IPS-20b (cell line): ENCODE measurements around the gene TRMT61A.

Source experiments
- H3K27ac ChIP-seq: one replicate; pipeline ENCODE4 v1.5.1; 2013; ENCODE audit warnings: low read length
- H3K27me3 ChIP-seq: 2 replicates; pipeline ENCODE4 v1.6.1; 2013; ENCODE audit warnings: mild to moderate bottlenecking, low read length, inconsistent platforms; ENCODE audit not compliant: insufficient read depth
- H3K36me3 ChIP-seq: 2 replicates; pipeline ENCODE4 v1.6.1; 2013; ENCODE audit warnings: low read depth, mild to moderate bottlenecking, inconsistent platforms, low read length, moderate library complexity; ENCODE audit not compliant: insufficient read depth
- H3K4me1 ChIP-seq: 2 replicates; pipeline ENCODE4 v1.6.1; 2013; ENCODE audit warnings: mild to moderate bottlenecking, control low read depth, inconsistent platforms, low read length, moderate library complexity; ENCODE audit not compliant: insufficient read depth
- H3K4me3 ChIP-seq: 2 replicates; pipeline ENCODE4 v1.5.1; 2013; ENCODE audit warnings: mild to moderate bottlenecking, low read length, inconsistent platforms
- H3K9ac ChIP-seq: 2 replicates; pipeline ENCODE4 v1.6.1; 2013; ENCODE audit warnings: low read depth, mild to moderate bottlenecking, inconsistent platforms, low read length, moderate library complexity
- H3K9me3 ChIP-seq: 2 replicates; pipeline ENCODE4 v1.6.1; 2013; ENCODE audit warnings: mild to moderate bottlenecking, low read depth, low read length, inconsistent platforms; ENCODE audit not compliant: insufficient read depth

Gene TRMT61A

DNA sequence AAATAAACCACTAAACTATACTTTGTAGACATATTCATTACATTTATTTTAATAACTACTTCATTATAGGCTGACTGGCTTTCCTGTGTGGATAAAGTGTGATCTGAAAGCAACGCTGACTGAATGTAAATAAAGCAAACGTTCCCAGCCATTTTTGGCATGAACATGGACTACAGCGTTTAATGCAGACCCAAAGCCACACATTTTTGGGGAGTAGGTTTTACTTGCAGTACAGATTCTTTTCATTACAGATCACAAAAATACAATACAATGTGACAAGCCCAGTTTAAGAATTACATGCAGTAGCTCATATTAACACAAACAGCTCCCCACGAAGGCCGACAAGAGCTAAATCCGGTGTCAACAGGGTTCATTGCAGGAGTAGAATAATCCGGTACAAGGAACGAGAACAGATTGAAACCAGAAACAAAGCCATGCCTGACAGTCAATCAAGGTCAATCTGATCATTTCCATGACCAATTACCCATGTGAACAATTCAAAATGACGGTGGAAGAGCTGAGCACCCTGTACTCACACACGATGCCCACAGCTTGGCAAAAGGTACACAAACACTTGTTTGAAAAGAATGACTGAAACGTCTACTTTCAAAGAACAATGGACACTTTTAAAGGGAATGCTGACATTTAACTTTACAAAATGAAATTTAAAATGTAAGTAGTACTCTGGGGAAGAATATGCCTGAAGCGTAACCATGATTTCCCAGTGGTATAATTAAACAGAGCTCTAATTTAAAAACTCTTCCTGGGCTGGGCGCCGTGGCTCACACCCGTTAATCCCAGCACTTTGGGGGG, 28.2 kb downstream of the TRMT61A start:
- no peak overlapping the region for H3K4me3 ChIP-seq
- H3K27me3 ChIP-seq = no peaks in the 10 kb centered on the region
- no peak overlapping the region for H3K9ac ChIP-seq
- no peaks in the 10 kb centered on the region for H3K4me1 ChIP-seq
- H3K27ac ChIP-seq = no peak overlapping the region
- peaks cover 26% of the 10 kb centered on the region for H3K36me3 ChIP-seq
- H3K9me3 ChIP-seq = no peaks in the 10 kb centered on the region

DNA sequence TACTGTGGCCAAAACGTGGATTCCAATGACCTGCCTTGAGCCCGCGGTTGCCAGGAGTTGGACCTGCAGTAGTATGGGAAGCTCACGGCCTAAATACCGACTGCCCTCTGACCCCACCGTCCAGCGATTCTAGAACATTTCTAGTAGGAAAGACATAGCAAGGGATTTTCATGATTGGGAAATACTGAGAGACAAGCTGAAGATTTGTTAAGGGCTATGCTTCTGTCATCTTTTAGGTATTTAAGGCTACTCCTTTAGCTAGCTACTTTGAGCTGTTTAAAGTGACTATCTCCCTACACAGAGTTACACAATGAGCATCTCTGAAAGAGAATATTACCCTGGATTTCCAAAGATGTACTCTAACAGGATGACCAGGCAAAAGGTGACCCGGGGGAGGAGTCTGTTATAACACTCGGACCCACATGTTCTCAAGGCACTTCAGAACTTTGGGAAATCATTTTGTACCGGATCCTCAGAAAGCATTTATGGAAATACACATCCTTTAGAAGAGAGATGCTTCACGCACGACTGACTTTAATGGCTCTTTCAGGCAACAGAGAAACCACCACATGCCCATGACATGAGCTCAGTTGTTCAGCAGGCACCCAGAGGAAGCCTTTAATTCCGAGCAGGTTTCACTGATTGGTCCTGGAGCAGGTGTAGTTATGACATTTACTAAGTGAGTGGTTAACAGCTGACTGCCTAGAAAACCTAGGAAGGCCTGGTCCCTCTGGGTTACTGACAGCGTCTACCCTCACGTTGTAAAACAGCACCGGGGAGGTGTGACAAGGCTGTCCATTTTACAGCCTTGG, 29.3 kb downstream of the TRMT61A start:
- Histone ChIP-seq H3K36me3 (peaks cover 26% of the 10 kb centered on the region), H3K4me3 (no peak overlapping the region)

DNA sequence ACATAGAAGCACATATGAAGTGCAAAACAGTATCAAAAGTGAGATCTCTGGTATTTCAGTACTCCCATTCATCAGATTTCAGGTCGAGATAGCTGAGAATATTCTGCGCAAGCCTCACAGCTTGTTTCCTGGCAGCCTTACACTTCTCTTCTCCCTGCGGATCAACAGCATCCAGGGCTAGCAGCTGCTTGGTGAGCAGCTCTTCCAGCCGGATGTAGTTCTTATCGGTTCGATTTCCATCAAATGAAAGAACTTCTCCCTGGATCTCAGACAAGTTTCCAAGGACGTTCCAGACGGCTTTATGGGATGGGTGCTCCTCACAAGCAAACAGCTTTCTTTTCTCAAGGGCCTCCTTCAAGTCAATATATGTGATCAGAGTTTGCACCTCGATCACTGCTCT, 30.8 kb downstream of the TRMT61A start:
- Histone ChIP-seq H3K9me3 (no peaks in the 10 kb centered on the region), H3K4me1 (0 out of 2 replicates have a peak, but pooled peaks cover 3% of the 10 kb centered on the region), H3K9ac (no peak overlapping the region), H3K27ac (no peak overlapping the region), H3K4me3 (no peak overlapping the region), H3K36me3 (peaks cover 26% of the 10 kb centered on the region), H3K27me3 (no peaks in the 10 kb centered on the region)

More for the DNA sequence above, 29.3 kb downstream of the TRMT61A start:
- Histone ChIP-seq H3K27me3 (no peaks in the 10 kb centered on the region), H3K27ac (no peak overlapping the region), H3K9ac (no peak overlapping the region), H3K9me3 (no peaks in the 10 kb centered on the region), H3K4me1 (no peaks in the 10 kb centered on the region)

DNA sequence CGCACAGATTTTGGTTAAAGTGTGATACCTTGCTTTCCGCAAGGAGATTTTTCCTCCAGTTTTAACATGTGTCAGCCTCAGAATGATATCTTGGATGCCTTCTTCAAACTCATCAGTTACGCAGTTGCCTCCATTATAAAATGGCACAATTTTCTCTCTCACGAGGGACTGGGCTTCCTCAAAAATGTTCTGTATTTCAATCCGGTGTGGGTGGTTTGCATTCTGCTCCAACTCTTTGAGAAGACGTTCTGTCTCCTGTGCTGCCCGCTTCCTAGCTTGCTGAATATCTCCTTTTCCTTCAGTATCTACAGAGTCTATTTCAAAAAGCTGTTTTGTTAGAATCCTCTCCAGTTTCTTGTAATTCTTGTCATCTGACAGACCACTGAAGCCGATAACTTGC, 31.7 kb downstream of the TRMT61A start:
- H3K36me3 ChIP-seq = peaks cover 26% of the 10 kb centered on the region
- H3K9ac ChIP-seq = peak overlapping the region; percentile 71; the same call in 1 of the 2 replicates
- H3K4me3 ChIP-seq = peak overlapping the region; percentile 84; the same call in 1 of the 2 replicates
- H3K27ac ChIP-seq = no peak overlapping the region
- no peaks in the 10 kb centered on the region for H3K27me3 ChIP-seq
- H3K4me1 ChIP-seq = 0 out of 2 replicates have a peak, but pooled peaks cover 3% of the 10 kb centered on the region
- H3K9me3 ChIP-seq = no peaks in the 10 kb centered on the region

DNA sequence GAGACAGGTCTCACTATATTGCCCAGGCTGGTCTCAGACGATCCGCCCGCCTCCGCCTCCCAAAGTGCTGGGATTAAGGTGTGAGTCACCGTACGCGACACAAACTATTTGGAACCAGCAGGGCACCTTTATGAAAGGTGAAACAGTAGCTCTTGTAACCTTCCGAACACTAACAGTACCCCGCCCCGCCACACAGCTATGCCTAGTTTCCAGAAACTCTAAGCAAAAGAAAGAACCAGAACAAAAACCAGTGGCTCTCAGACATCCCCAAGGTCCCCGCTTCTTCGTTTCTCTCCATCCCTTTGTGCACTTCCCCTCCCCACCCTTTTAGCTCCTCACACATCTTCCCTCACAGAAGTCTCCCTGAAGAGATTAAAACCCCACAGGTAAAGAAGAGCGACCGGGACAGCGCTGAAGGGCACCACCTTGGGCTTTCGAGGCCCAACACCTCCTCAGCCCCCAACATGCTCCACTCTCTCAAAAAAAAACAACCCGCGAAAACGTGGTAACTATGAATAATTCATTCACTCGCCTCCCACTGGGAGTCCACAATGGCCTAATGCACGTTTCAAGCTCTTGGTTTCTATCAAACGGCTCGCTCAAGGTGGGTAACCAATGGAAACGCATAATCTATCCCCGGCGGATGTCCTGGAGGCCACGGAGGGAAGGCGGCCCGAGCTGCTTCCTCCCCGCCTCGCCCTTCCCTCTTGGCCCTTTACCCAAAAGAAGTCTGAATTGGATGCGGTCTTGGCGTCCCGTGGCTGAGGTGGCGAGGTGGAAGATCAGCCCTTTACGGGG, 32.6 kb downstream of the TRMT61A start:
- peak overlapping the region; percentile 84 for H3K4me3 ChIP-seq
- H3K27ac ChIP-seq = no peak overlapping the region
- H3K4me1 ChIP-seq = 0 out of 2 replicates have a peak, but pooled peaks cover 3% of the 10 kb centered on the region
- no peaks in the 10 kb centered on the region for H3K27me3 ChIP-seq
- peaks cover 26% of the 10 kb centered on the region for H3K36me3 ChIP-seq
- H3K9ac ChIP-seq = peak overlapping the region; percentile 71
- H3K9me3 ChIP-seq = no peaks in the 10 kb centered on the region

DNA sequence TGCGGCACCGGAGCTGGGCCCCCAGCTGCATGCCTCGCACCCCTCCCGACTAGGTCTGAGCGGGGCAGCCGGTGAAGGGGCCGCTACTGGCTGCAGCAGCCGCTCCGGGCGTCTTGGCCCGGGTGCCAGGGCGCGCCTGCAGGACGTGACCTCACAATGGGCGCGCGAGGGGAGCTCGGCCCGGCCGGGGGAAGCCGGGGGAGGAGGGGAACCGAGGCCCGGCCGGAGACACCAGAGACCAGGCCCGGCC, 33.1 kb downstream of the TRMT61A start:
- peak overlapping the region; percentile 71 for H3K9ac ChIP-seq
- peaks cover 26% of the 10 kb centered on the region for H3K36me3 ChIP-seq
- H3K27me3 ChIP-seq = no peaks in the 10 kb centered on the region
- H3K27ac ChIP-seq = no peak overlapping the region
- no peaks in the 10 kb centered on the region for H3K9me3 ChIP-seq
- H3K4me1 ChIP-seq = 0 out of 2 replicates have a peak, but pooled peaks cover 3% of the 10 kb centered on the region
- H3K4me3 ChIP-seq = peak overlapping the region; percentile 84

DNA sequence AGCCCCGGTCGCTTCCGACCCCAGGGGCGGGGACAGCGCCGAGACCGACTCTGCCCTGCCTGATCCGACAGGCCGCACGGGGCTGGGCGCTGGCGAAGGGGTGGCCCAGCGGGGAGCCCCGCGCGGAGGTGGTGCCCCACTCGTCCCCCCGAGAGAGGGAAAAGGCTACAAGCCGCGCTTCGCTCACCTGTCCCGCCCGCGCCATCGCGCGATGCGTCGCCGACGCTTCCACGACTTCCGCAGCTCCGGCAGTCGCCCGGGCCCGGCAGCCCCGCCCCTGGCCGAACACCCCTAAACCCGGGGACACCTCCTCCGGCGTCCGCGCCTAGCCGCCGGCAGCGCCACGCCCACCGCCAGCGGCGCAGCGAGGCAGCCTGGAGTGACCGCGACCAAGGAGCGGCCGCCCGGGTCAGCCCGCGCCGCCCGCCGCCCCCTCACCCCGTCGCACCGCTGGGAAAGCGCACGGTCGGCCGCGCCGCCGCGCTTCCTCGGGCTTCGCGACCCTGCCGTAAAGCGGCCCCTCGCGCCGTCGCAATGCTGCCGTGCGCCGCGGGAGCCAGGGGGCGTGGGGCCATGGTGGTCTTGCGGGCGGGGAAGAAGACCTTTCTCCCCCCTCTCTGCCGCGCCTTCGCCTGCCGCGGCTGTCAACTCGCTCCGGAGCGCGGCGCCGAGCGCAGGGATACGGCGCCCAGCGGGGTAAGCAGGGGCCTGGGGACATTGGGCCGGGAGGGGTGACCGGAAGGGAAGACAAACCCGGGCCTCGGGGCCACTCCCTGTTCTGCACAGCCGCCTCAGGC, 33.6 kb downstream of the TRMT61A start, which contains the start of the genes BAG5 and COA8:
Gene BAG5 (minus strand): TSS at position 229 of the 797 bp plus-strand sequence. CDS start 1,493 bp downstream, outside the sequence.
Gene COA8 (plus strand): TSS at position 532 of the 797 bp plus-strand sequence. CDS start 42 bp downstream, at position 574.
- H3K9ac ChIP-seq = peak within 1 kb of the TSS; percentile 71
- H3K4me3 ChIP-seq = peak within 1 kb of the TSS; percentile 84

DNA sequence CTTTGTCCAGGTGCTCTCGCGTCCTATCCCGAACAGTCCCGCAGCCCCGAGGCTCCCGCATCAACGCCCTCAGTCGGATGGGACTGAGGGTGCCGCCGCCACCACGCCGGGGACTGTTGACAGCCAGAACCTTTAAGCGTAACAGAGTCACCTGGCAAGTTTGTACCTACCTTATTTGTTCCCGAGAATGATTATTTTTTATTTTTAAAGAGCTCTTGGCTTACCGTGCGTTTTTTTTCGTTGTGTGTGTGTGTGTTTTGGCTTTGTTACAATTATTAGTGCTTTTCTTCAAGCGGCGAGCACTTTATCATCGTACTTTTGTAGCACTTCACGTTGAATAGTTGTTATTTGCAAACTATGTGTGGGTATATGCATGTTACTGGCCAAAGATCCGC, 34.2 kb downstream of the TRMT61A start:
- no peaks in the 10 kb centered on the region for H3K9me3 ChIP-seq
- no peak overlapping the region for H3K27ac ChIP-seq
- H3K9ac ChIP-seq = peak overlapping the region; percentile 71; the same call in 1 of the 2 replicates
- H3K4me3 ChIP-seq = peak overlapping the region; percentile 84
- no peaks in the 10 kb centered on the region for H3K27me3 ChIP-seq
- H3K4me1 ChIP-seq = 0 out of 2 replicates have a peak, but pooled peaks cover 3% of the 10 kb centered on the region
- H3K36me3 ChIP-seq = peaks cover 24% of the 10 kb centered on the region

More for the DNA sequence above, 33.6 kb downstream of the TRMT61A start, which contains the start of the genes BAG5 and COA8:
- Histone ChIP-seq H3K9me3 (no peaks in the 10 kb centered on the region), H3K27me3 (no peaks in the 10 kb centered on the region), H3K4me1 (0 out of 2 replicates have a peak, but pooled peaks cover 3% of the 10 kb centered on the region), H3K36me3 (peaks cover 26% of the 10 kb centered on the region), H3K27ac (peak within 1 kb of the TSS; percentile 62)

DNA sequence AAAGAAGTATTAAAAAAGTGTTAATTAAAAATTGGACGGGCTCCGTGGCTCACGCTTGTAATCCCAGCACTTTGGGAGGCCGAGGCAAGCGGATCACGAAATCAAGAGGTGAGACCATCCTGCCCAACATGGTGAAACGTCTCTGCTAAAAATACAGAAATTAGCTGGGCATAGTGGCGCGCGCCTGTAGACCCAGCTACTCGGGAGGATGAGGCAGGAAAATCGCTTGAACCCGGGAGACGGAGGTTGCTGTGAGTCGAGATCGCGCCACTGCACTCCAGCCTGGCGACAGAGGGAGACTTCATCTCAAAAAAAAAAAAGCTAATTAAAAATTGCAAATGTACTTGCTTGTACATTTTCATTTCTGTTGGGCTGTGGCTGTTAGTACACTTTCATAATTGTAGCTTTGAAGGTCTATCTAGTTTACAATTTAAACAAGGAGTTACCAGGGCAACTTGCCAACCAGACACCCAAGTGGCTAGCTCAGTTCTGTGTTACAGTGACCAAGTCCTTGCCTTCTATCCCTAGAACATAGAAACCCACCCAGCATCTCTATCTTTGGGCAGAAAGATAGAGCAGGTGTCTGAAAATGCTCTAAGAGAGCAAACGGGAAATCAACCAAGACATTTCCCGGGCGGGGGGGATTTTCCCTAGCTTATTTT, 35.0 kb downstream of the TRMT61A start:
- Histone ChIP-seq H3K9ac (peak overlapping the region; percentile 71; the same call in 1 of the 2 replicates), H3K36me3 (peaks cover 17% of the 10 kb centered on the region), H3K4me1 (0 out of 2 replicates have a peak, but pooled peaks cover 3% of the 10 kb centered on the region), H3K9me3 (no peaks in the 10 kb centered on the region), H3K27ac (no peak overlapping the region), H3K27me3 (no peaks in the 10 kb centered on the region), H3K4me3 (peak overlapping the region; percentile 84)

DNA sequence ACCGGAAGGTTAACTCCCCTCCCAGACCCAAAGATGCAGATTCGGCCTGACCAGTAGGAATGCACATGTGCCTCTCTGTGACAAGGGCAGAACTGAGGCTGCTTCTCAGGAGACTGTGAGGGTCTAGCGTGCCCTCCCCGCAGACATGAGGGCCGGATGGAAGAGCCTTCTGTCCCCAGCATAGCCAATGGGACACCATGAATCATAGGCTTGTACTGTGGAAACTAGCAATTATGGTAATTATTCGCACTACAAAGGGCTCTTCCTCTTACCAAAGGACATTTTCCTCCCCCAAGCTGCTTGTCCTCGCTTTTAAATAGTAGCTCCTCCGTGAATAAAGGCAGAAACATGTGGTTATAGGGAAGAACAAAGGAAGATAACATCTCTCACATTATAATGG, 40.0 kb downstream of the TRMT61A start:
- H3K36me3 ChIP-seq = peaks cover 14% of the 10 kb centered on the region
- no peaks in the 10 kb centered on the region for H3K9me3 ChIP-seq
- H3K4me1 ChIP-seq = 0 out of 2 replicates have a peak, but pooled peaks cover 3% of the 10 kb centered on the region
- peak overlapping the region; percentile 51; the same call in 1 of the 2 replicates for H3K9ac ChIP-seq
- no peak overlapping the region for H3K4me3 ChIP-seq
- no peaks in the 10 kb centered on the region for H3K27me3 ChIP-seq
- H3K27ac ChIP-seq = no peak overlapping the region
